Suppressor macrophage treated with lipopolysaccharide for 1 hour (primary cell): ENCODE measurements around the gene CEACAM3.
A peak's percentile ranks its signal among the peaks of the same experiment; 100 is the strongest.

Source experiments
- DNase-seq, 3 donors: peaks; one replicate each; pipeline ENCODE4 v3.0.0-alpha.2; 2020 to 2022

Gene CEACAM3

GRCh38 chr19:41793414-41793727 lies 3.0 kb upstream of the CEACAM3 start:
- no peak for DNase-seq

DNA sequence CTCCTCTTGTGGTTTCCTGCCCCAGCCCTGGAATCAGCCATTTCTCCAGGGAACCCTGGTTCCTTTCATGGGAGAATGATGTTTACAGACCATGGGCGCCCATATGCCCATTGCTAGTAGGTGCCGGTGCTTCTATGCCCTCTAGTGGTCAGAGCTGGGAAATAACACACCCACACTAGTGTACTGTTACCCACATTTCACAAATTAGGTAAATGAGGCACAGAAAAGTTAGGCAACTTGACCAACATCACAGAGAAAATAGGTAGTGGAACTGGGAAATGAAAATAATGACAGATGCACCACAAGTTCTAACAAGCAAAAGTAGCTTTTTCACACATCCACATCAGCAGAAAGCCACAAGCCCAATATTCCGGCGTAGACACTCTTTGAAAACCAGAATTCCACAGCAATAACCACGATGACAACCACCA lies 1.3 kb upstream of the CEACAM3 start:
- peak; percentile 79 to 82 (median 81) for DNase-seq

DNA sequence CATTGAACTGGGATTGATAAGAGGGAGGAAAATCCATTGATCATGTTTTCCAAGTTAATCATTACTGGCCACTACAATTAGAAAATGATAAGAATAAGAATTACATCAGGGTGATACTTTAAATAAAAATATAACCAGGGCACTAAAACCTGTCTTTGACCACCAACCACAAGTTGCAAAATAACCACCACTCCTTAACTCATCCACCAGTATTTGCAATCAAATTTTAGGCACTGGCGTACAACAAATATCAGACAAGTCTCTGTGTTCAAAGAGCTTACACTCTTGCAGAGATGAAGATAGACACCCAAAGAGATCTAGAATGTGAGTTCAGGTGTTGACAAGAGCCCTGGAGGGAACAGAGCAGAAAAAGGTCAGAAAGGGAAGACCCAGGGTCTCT lies 514 bp downstream of the CEACAM3 start:
- DNase-seq, result no peak

DNA sequence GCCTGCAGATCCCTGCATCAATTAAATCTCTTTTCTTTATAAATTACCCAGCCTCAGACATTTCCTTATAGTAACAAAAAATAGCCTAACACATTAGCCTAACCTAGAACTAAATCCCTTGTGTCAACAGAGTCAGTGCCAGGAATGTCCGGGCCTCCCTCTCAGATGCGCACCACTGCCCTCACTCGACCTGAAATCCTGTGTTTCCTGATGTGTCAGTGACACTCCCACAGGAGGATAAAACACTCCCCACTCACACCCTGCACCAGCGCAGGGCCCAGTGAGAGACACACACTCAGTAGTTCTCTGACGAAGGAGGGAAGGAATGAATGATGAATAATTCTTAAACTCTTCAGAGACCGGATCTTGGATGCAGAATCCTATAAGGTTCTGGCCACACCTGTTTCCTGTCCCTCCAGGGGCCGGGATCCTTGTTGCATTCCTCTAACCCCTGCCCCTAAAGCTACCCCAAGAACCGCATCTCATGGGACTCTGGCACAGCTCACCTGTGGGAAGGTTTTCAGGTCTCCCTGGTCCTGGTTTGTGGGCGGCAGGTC lies 3.1 kb downstream of the CEACAM3 start:
- no peak for DNase-seq

DNA sequence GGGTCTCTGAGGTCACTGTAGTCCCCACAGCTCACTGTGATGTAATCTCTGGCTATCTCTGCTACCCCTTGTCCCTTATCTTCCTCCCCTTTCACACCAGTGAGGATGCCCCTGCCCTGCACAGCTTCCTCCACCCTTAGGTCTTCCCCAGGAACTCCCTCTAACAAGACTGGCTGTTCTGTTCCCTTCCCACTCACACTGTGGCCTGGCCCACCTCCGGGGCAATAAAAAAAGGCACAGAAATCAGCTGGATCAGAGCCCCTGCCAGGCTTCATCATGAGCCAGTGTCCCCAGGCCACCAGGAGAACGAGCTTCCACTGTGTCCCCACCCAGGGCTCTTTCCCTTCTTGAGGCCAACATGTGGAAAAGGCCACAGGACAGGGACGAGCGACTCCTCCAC lies 4.6 kb downstream of the CEACAM3 start:
- no peak for DNase-seq

DNA sequence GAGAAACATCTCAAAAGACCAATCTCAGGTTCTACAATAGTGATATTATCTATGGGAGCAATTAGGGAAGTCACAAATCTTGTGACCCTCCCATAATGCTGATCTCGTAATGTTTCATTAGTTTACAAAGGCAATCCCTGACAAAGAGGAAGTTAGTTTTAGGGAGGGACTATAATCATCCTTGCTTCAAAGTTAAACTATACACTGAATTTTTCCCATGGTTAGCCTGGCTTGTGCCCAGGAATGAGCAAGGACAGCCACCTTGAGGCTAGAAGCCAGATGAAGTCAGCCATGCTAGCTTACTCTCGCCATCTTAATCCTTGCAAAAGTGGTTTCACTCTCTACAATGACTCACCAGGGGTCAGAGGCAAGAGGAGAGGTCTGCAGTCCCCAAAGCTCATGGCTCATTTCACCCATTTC lies 5.4 kb downstream of the CEACAM3 start:
- peak; percentile 55 to 85 (median 82) for DNase-seq

DNA sequence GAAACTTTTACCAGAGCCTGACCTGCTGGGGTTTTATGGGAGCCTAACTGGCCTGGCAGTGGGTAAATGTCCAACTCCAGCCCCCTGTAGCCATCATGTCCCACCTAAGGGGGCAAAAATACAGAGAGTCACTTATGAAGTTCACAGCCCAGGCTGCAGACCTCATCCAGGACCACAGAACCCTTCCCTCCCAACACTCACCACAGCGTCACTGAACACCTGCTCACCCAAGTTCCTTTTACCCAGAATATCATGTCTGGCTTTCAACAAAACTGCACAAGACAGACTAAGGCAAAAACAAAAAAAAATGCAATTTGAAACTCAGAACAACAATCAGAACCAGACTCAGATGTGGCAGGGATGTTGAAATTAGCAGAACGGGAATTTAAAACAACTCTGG lies 6.4 kb downstream of the CEACAM3 start:
- no peak for DNase-seq

DNA sequence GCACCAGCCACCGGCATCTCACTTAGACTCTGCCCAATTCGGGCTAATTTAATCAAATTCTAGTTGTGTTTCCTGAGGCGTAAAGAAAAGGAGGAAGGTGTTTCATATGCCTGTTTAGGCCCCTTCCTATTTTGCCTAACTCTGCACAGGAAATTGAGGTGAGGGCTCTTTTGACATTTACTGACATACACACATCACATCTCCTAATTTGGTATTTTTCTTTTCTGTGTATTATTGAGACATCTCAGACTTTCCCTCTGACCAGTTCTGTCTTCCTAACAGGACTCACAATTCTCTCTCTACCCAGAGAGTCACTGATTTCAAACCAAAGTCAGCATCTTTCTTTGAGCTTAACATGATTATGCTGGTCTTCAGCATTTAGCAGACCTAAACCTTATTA lies 7.9 kb downstream of the CEACAM3 start:
- peak; percentile 32 to 71 (median 68) for DNase-seq

DNA sequence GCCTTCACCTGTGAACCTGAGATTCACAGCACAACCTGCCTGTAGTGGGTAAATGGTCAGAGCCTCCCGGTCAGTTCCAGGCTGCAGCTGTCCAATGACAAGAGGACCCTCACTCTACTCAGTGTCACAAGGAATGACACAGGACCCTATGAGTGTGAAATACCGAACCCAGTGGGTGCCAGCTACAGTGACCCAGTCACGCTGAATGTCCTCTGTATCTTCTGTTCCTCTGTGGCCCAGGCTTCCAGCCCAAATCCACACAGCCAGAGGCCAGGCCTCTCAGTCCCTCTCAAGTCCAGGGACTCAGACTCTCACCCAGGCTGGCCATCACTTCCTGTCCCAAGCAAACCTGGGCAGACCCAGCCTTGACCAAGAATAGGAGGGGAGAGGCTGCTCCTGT lies 10.8 kb downstream of the CEACAM3 start:
- no peak for DNase-seq

GRCh38 chr19:41808663-41809566 lies 12.5 kb downstream of the CEACAM3 start:
- DNase-seq, result peak; percentile 35 to 51 (median 46)

- no peak for DNase-seq
These were observed 13.9 kb downstream of the CEACAM3 start for GRCh38 chr19:41810301-41810700.

DNA sequence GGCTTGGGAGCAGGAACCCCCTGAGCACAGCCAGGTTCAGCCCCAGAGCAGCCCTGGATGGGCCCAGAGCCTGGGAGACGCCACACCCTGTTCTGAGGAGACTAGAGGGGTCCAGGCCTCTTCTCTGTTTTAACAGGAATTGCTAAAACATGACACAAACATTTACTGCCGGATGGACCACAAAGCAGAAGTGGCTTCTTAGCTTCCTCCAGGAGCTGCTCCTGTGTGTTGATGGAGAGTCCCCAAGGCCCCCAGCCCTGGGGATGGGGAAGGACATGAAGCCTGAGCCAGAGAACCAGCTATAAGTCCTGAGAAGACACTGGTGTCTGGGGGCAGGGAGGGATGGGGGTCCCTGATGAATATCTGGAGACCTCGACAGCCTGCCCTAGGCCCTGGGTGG lies 14.6 kb downstream of the CEACAM3 start:
- peak; percentile 79 to 92 (median 89) for DNase-seq

- DNase-seq, result no peak
These were observed 15.6 kb downstream of the CEACAM3 start for GRCh38 chr19:41811981-41812380.

DNA sequence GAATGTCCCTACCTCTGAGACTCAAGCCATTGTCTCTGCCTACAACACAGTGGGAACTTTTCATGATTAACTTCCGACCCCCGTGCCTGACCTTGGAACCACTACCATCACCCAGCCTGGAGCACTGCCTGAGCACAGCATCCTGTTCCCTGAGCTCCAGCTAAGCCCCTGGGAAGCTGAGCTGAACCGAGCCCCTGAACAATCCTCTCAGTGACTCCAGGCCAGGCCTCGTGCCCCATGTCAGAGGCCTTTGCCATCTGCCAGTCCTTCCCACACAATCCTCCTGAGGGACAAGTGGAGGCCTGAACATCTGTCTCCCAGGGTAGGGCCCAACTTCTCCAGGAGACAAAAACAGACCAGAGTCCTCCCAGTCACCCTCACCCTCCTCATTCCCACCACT lies 17.5 kb downstream of the CEACAM3 start:
- no peak for DNase-seq

GRCh38 chr19:41815301-41815700 lies 18.9 kb downstream of the CEACAM3 start:
- no peak for DNase-seq

DNA sequence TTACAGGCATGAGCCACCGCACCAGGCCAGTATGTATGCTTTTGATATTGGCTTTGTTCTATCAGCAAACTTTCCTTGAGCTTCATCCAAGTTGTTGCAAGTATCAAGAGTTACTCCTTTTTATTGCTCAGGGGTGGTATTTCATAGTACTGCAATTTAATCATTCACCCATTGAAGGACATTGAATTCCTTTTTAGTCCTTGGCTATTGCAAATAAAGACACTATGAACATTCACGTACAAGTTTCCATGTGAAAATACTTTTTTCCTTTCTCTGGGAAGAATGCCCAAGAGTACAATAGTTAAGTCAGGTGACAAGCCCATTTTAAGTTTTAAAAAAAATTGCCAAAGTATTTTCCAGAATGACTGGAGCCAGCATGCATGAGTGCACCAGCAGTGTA lies 20.4 kb downstream of the CEACAM3 start:
- DNase-seq, result no peak

- peak; percentile 74 to 85 (median 77) for DNase-seq
These were observed 24.8 kb downstream of the CEACAM3 start for GRCh38 chr19:41821003-41821735.

GRCh38 chr19:41837981-41838708 lies 41.8 kb downstream of the CEACAM3 start:
- no peak for DNase-seq

- DNase-seq, result no peak
These were observed 42.8 kb downstream of the CEACAM3 start for GRCh38 chr19:41839211-41839610.

DNA sequence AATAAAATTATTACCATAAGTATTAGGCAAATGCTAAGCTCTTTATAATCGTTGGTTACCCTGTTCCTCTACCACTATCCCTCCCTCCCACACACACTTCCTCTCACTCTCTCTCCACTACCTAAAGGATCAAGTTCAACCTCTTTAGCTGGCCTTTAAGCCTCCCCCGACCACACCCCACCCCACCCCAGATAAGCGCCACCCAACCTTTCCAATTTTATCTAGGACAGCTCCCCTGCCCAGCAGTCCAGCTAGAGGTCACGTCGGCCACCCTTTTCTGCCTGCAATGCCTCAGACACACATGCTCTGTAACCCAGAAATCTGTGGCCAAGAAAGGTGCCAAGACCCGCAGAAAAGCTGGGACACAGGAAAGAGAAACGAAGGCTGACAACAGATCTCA lies 47.0 kb downstream of the CEACAM3 start:
- no peak for DNase-seq

DNA sequence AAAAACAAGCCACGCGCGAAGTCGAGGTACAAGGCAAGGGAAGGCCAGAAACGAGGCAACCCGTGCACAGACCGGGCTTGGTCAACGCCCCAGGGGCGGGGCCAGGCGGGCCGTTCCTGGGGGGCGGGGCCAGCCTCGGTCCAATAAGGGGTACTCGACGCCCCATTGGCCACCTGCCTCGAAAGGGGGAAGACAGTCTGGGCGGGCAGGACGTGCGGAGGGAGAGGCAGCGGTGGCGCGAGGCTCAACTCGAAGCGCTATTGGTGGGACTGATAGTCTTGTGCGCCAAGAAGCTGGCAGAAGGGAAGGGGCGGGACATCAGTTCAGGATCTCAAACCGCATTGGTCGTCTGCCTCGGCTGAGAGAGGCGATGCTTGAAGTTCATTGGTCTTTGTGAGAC lies 48.2 kb downstream of the CEACAM3 start, which contains the start of gene LYPD4:
LYPD4 (minus strand) TSS at position 83 of the 400 bp plus-strand sequence. CDS start 5,398 bp downstream, outside the sequence.
- DNase-seq, result no peak

DNA sequence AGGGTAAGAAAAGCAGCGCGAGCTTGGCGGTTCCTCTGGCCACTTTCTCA lies 48.4 kb downstream of the CEACAM3 start, which contains the start of gene DMRTC2:
DMRTC2 (plus strand) TSS at position 42 of the 50 bp plus-strand sequence. CDS start 2,387 bp downstream, outside the sequence.
- DNase-seq, result no peak

DNA sequence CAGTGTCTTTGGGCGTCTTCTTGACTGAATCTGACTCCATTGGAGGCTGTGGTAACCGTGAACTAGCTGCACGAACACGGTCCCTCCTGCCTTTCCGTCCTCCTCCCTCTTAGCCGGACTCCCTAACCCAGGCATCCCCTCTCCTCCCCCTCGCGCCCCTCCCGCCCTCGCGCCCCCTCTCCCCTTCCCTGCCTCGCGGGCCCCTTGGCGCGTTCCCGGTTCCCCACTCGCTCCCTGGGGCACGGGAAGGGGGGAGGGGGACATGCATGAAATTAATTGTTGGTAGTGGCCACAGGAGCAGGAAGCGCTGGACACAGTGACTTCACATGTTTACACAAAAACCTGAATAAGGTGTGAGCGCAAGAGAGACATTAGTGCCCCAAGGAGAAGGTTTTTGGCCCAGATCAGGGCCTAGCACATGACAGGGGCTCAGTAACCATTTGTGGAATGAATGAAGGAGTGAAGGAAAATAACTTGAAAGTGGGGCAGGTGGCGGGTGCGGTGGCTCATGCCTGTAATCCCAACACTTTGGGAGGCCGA lies 48.7 kb downstream of the CEACAM3 start:
- DNase-seq, result no peak
